Activated naive CD8-positive, alpha-beta T cell treated with anti-CD3 and anti-CD28 coated beads, Interleukin-2, amount 10 ng/mL, durations not matched to agents 7 days and 5 days (primary cell): ENCODE data around the gene RRAD. TPM values are rescaled to one million over a fixed set of nuclear protein-coding genes. Genes with fewer than 3 reads are reported as not detected.
A peak's percentile ranks its signal among the peaks of the same experiment; 100 is the strongest.
"Not testable (repeated sequence)": the region's sequence is repeated elsewhere in the genome, so short reads cannot be mapped to it uniquely, and the experiment has no call there.

ENCODE experiments used
- ATAC-seq: fragments of 150-1000 bp; cut with Tn5 transposase; one replicate; pipeline ENCODE4 v1.10.0; 2021; ENCODE audit warnings: low read depth, moderate library complexity
- POLR2A ChIA-PET: fragments of 350-600 bp; sonication (Branson Sonifier 250); formaldehyde crosslinking; loops from one replicate; lab custom pipeline; 2021; ENCODE audit warnings: antibody characterized with exemption; lab: Charles Lee
- DNase-seq: peaks from one replicate; pipeline ENCODE4 v3.0.0; 2021
- H3K27ac Mint-ChIP-seq: one replicate; pipeline ENCODE4 v1.8.0; 2022; ENCODE audit warnings: mild to moderate bottlenecking, mixed read lengths
- H3K27me3 Mint-ChIP-seq: one replicate; pipeline ENCODE4 v1.8.0; 2022; ENCODE audit warnings: mild to moderate bottlenecking, moderate library complexity, mixed read lengths
- H3K36me3 Mint-ChIP-seq: one replicate; pipeline ENCODE4 v1.8.0; 2021; ENCODE audit warnings: mild to moderate bottlenecking, mixed read lengths
- H3K4me1 Mint-ChIP-seq: one replicate; pipeline ENCODE4 v1.8.0; 2021; ENCODE audit warnings: mixed read lengths
- H3K4me3 Mint-ChIP-seq: one replicate; pipeline ENCODE4 v1.8.0; 2022; ENCODE audit warnings: mild to moderate bottlenecking, moderate library complexity, mixed read lengths
- H3K9me3 Mint-ChIP-seq: one replicate; pipeline ENCODE4 v1.8.0; 2021; ENCODE audit warnings: mixed read lengths
- total RNA-seq, 2 experiments: library from RNA; stranded (reverse); gene quantifications; one replicate each; pipeline ENCODE4 v1.2.3, GENCODE V29; 2021

RRAD gene
- total RNA-seq, 2 experiments from 2014 or later, result 0.60 to 0.61 TPM

DNA sequence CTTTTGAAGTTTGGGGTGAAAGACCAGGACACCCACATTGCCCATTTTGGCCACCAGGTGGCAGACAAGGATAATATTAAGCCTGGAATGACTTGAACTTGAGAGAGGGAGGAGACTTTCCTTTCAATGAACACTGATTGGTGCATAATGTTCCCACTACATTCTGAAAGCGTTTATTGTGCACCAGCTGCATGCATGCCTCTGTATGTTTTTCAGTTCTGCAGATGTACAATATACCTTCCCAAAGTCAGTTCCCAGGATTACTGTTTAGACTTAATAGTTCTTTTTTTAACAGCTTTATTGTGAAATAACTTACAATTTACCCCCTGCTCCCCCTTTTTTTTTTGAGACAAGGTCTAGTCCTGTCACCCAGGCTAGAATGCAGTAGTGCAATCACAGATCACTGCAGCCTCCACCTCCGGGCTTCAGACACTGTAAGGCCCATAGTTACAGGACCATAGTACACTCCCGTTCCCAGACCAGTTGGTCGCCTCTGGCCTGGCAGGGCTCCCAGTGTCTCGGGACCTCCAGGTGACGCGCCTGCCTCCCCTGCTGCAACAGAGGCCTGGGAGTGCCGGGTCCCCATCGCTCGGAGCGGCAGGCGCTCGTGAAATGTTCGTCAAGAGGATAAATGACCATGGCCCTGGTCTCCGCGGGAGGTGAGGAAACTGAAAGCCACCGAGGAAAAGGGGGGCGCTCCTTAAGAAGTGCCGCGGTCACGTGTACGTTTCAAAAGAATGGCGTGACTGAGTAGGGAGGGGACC lies 22.1 kb upstream of the RRAD start:
- ATAC-seq, result peak; percentile 82

DNA sequence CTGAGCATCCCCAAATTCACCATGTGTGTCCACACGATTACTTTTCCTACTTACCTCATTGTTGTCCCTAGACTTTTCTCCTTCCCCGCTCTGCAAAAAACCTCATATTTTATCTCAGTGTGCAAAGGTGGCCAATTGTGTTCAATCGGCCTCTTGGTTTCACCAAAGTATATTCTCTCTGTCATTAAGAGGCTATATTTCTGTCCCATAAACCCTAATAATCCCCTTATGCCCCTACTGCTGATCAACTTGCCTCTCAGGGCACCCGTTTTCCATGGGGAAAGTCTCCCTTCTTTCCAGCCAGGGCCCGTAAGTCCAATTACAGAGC lies 21.6 kb upstream of the RRAD start:
- POLR2A ChIA-PET, result interaction anchor here (1.4 kb wide), 1 partner anchor 14 kb away, joined by 3 read pairs; no protein-coding TSS in a partner anchor
- Mint-ChIP-seq H3K4me1 (peaks cover 9% of the 10 kb centered on the region), H3K27ac (no peak overlapping the region), H3K27me3 (peaks cover 36% of the 10 kb centered on the region), H3K36me3 (peaks cover 5% of the 10 kb centered on the region), H3K4me3 (no peak overlapping the region), H3K9me3 (peaks cover 3% of the 10 kb centered on the region)
- ATAC-seq, result no peak
- DNase-seq, result no peak

More for the DNA sequence above, 22.1 kb upstream of the RRAD start:
- H3K36me3 Mint-ChIP-seq, result peaks cover 4% of the 10 kb centered on the region
- H3K4me3 Mint-ChIP-seq, result peak overlapping the region; percentile 92
- H3K9me3 Mint-ChIP-seq, result peaks cover 3% of the 10 kb centered on the region
- H3K27me3 Mint-ChIP-seq, result peaks cover 40% of the 10 kb centered on the region
- peaks cover 9% of the 10 kb centered on the region for H3K4me1 Mint-ChIP-seq
- DNase-seq, result peak; percentile 81
- H3K27ac Mint-ChIP-seq, result no peak overlapping the region
- POLR2A ChIA-PET, result interaction anchor here (1.4 kb wide), 1 partner anchor 14 kb away, joined by 3 read pairs; no protein-coding TSS in a partner anchor

DNA sequence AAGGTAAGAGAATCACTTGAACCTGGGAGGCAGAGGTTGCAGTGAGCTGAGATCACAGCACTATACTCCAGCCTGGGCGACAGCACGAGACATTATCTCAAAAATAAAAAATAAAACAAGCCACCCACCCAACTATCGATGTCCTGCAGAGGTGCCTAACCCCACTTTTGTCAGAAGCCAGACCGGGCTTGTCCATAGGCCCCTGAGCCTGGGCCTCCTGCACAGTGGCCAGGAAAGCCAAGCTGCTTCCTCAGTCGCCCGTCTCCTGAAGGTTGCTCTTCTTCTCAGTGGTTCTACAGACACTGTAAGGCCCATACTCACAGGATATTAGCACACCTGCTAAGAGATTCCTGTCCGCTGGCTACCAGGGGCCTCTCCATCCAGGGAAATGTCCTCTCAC lies 21.2 kb upstream of the RRAD start:
- Mint-ChIP-seq H3K27me3 (peaks cover 32% of the 10 kb centered on the region), H3K4me1 (peaks cover 9% of the 10 kb centered on the region), H3K9me3 (peaks cover 3% of the 10 kb centered on the region), H3K36me3 (peaks cover 6% of the 10 kb centered on the region), H3K27ac (no peak overlapping the region), H3K4me3 (no peak overlapping the region)
- DNase-seq, result no peak
- POLR2A ChIA-PET, result interaction anchor here (1.4 kb wide), 1 partner anchor 13 kb away, joined by 3 read pairs; no protein-coding TSS in a partner anchor
- no peak for ATAC-seq

DNA sequence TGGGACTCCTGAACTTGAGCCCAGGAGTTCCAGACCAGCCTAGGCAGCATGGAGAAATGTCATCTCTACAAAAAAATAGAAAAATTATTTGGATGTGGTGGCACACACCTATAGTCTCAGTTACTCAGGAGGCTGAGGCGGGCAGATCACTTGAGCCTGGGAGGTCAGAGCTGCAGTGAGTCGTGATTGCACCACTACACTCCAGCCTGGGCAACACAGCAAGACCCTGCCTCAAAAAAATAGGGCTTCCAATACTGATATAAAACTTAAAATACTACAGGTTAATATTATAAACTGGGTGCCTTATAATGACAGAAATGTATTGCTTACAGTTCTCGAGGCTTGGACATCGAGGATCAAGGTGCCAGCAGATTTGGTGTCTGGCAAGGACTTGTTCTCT lies 20.6 kb upstream of the RRAD start:
- POLR2A ChIA-PET, result no interaction called here
- peaks cover 26% of the 10 kb centered on the region for H3K27me3 Mint-ChIP-seq
- peaks cover 9% of the 10 kb centered on the region for H3K4me1 Mint-ChIP-seq
- no peak for ATAC-seq
- H3K27ac Mint-ChIP-seq, result no peak overlapping the region
- H3K36me3 Mint-ChIP-seq, result peaks cover 6% of the 10 kb centered on the region
- H3K4me3 Mint-ChIP-seq, result no peak overlapping the region
- no peak for DNase-seq
- H3K9me3 Mint-ChIP-seq, result no peaks in the 10 kb centered on the region

DNA sequence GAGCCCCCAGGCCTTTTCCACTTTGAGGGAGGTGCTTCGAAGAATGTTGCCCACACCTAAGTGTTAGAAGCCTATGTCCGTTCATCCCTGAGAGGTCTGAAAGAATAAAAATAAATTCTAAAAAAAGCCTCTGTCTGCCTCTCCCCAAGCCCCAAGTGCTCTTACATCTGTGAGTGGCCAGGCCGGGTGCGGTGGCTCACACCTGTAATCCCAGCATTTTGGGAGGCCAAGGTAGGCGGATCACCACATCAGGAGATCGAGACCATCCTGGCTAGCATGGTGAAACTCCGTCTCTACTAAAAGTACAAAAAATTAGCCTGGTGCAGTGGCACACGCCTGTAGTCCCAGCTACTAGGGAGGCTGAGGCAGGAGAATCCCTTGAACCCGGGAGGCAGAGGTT lies 19.6 kb upstream of the RRAD start:
- H3K36me3 Mint-ChIP-seq, H3K4me3 Mint-ChIP-seq, H3K27ac Mint-ChIP-seq, DNase-seq, POLR2A ChIA-PET, H3K4me1 Mint-ChIP-seq, ATAC-seq, H3K9me3 Mint-ChIP-seq: not testable (repeated sequence)
- peaks cover 20% of the 10 kb centered on the region for H3K27me3 Mint-ChIP-seq

DNA sequence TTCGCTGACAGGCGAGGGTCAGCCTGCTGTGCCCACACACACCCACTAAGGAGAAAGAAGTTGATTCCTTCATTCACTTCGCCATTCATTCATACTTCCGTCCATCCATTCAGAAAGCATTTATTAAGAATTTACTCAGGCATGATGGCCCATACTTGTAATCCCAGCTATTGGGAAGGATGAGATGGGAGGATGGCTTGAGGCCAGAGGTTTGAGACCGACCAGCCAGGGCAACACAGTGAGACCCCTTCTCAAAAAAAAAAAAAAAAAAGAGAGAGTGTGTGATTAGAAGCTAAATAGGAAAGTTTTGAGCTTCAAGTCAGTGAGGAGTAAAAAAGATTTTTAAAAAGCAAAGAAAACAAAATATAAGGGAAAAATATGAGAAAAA lies 18.7 kb upstream of the RRAD start:
- peaks cover 7% of the 10 kb centered on the region for H3K36me3 Mint-ChIP-seq
- H3K4me3 Mint-ChIP-seq, result no peak overlapping the region
- H3K27me3 Mint-ChIP-seq, result peaks cover 11% of the 10 kb centered on the region
- no peaks in the 10 kb centered on the region for H3K9me3 Mint-ChIP-seq
- POLR2A ChIA-PET, result interaction anchor here (0.6 to 0.7 kb wide), 2 partner anchors 46 to 570 kb away, joined by 3 read pairs; no protein-coding TSS in a partner anchor
- H3K4me1 Mint-ChIP-seq, result peaks cover 9% of the 10 kb centered on the region
- ATAC-seq (no peak), DNase-seq (no peak)
- no peak overlapping the region for H3K27ac Mint-ChIP-seq

DNA sequence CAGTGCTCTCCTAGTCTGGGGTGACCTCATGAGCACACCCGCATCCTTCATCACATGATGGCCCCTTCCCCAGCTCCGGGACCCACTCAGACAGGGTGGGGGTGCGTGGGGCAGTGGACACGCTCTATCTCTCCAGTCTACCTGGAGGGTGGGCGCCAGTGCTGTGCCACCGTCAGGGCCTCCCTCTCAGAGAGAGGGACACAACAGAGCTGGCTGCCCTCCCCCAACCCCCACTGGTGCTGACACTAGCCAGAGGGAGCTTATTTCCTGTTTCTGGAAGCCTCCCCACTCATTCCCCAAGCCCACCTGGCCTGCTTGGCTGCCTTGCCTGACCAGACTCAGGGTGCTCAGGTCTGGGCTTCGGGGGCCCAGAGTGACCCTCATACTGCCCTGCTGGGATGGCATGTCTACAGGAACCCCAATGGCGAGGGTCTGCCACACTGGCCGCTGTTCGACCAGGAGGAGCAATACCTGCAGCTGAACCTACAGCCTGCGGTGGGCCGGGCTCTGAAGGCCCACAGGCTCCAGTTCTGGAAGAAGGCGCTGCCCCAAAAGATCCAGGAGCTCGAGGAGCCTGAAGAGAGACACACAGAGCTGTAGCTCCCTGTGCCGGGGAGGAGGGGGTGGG lies 18.2 kb upstream of the RRAD start:
- Mint-ChIP-seq H3K9me3 (no peaks in the 10 kb centered on the region), H3K27me3 (peaks cover 6% of the 10 kb centered on the region), H3K4me1 (peaks cover 8% of the 10 kb centered on the region), H3K4me3 (no peak overlapping the region), H3K36me3 (peaks cover 7% of the 10 kb centered on the region), H3K27ac (no peak overlapping the region)
- no peak for ATAC-seq
- POLR2A ChIA-PET, result interaction anchor here (0.6 to 0.9 kb wide), 2 partner anchors 9 to 570 kb away, joined by 3 read pairs; partner anchors contain the start of gene CIAO2B
- no peak for DNase-seq

DNA sequence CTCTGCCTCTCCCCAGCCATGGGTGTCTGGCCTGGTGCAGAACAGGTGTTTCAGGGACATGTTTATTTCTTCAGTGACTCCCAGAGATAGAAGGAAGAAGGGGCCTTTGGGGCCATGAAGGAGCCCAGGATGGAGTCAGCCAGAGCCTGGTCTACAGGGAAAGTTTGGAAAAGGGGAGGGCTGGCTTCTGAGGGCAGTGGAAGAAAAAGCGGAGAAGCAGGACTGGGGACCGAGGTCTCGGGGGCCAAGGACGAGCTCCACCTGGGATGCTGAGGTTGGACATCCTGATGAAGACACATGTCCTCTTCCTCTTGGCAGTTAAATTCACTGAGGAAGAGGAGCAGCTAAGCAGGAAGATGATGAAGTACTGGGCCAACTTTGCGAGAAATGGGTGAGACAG lies 17.6 kb upstream of the RRAD start:
- no peak for ATAC-seq
- Mint-ChIP-seq H3K4me3 (no peak overlapping the region), H3K27ac (no peak overlapping the region), H3K4me1 (peaks cover 3% of the 10 kb centered on the region), H3K9me3 (no peaks in the 10 kb centered on the region), H3K36me3 (peaks cover 7% of the 10 kb centered on the region), H3K27me3 (no peaks in the 10 kb centered on the region)
- no peak for DNase-seq
- POLR2A ChIA-PET, result interaction anchor here (0.6 to 0.9 kb wide), 2 partner anchors 8 to 130 kb away, joined by 3 read pairs; partner anchors contain the start of gene CIAO2B

DNA sequence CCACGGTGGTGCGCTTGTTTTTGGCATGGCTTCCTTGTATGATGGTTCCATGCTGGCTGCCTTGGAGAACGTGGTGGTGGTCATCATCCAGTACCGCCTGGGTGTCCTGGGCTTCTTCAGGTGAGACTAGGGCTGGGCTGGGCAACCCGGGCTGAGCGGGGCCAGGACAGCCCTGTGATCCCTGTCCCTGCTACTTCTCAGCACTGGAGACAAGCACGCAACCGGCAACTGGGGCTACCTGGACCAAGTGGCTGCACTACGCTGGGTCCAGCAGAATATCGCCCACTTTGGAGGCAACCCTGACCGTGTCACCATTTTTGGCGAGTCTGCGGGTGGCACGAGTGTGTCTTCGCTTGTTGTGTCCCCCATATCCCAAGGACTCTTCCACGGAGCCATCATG lies 14.9 kb upstream of the RRAD start:
- peaks cover 14% of the 10 kb centered on the region for H3K4me1 Mint-ChIP-seq
- POLR2A ChIA-PET, result no interaction called here
- DNase-seq (no peak), ATAC-seq (no peak)
- no peaks in the 10 kb centered on the region for H3K27me3 Mint-ChIP-seq
- no peak overlapping the region for H3K27ac Mint-ChIP-seq
- H3K4me3 Mint-ChIP-seq, result no peak overlapping the region
- peaks cover 7% of the 10 kb centered on the region for H3K36me3 Mint-ChIP-seq
- no peaks in the 10 kb centered on the region for H3K9me3 Mint-ChIP-seq

DNA sequence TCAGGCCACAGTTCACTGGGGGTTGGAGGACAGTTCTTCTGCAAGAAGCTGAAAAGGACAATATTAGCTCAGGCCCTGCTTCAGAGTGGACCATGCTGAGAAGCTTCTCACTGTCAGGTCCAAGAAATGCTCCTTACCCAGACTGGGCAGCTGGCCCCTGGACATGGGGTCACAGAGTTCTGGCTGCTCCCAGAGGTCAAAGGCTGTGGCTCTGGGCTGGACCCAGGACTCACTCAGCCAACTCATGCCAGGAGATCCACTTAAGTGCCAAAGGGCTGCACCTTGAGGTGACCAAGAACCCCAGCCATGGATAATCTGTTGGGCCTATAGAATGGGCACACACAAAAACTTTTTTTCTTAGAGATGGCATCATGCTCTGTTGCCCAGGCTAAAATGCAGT lies 14.0 kb upstream of the RRAD start:
- no peak for ATAC-seq
- H3K9me3 Mint-ChIP-seq, result no peaks in the 10 kb centered on the region
- H3K27ac Mint-ChIP-seq, result no peak overlapping the region

DNA sequence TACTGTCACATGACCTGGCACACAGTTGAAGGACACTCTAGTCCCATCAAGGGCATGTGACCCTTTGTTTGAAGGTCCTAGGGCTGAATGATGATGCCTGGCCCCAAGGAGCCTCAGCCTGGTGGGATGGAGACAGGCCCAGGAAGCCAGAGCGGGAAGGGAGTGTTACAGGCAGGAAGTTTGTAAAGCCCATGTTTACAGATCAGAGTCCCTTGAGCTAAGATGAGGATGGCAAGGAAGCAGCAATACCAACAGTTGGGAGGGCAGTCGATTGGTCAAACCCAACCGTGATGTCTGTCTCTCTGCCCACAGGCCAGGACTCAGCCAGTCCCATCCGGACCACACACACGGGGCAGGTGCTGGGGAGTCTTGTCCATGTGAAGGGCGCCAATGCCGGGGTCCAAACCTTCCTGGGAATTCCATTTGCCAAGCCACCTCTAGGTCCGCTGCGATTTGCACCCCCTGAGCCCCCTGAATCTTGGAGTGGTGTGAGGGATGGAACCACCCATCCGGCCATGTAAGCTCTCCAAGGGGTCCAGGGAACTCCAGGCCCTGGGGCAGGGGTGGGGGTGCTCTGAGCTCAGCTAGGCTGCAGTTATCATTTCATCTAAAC lies 12.5 kb upstream of the RRAD start:
- POLR2A ChIA-PET, result no interaction called here

More for the DNA sequence above, 14.0 kb upstream of the RRAD start:
- POLR2A ChIA-PET, result no interaction called here
- DNase-seq, result no peak
- no peak overlapping the region for H3K4me3 Mint-ChIP-seq
- H3K4me1 Mint-ChIP-seq, result peaks cover 17% of the 10 kb centered on the region
- no peaks in the 10 kb centered on the region for H3K27me3 Mint-ChIP-seq
- peaks cover 8% of the 10 kb centered on the region for H3K36me3 Mint-ChIP-seq

DNA sequence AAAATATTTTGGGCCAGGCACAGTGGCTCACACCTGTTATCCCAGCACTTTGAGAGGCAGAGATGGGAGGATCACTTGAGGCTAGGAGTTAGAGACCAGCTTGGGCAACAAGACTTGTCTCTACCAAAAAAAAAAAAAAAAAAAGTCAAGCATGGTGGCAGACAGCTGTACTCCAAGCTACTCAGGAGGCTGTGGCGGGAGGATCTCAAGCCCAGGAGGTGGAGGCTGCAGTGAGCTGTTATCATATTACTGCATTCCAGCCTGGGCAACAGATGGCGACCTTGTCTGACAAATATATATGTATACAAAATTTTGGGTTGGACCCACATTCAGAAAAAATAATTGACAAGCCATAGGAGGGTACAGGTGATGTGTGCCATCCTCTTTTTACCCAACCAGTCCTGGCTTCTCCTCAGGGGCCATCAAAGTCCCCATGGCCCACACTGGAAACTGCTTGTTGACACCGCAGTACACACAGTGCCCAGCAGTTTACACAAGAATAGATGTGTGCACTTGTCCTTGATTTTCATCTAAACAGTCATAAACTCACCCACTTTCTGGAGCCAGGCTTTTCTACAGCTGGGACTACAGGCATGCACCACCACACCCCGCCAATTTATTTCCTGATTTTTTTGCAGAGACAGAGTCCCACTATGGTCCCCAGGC lies 11.7 kb upstream of the RRAD start:
- no peaks in the 10 kb centered on the region for H3K27me3 Mint-ChIP-seq
- POLR2A ChIA-PET, result interaction anchor here (0.6 to 1.0 kb wide), 3 partner anchors 19 to 204 kb away, joined by 3 to 5 read pairs (median 4); partner anchors contain the start of gene CDH16
- peaks cover 33% of the 10 kb centered on the region for H3K4me1 Mint-ChIP-seq
- peak overlapping the region; percentile 56 for H3K27ac Mint-ChIP-seq
- H3K9me3 Mint-ChIP-seq, result no peaks in the 10 kb centered on the region
- DNase-seq, result no peak
- peaks cover 17% of the 10 kb centered on the region for H3K36me3 Mint-ChIP-seq
- H3K4me3 Mint-ChIP-seq, result no peak overlapping the region
- ATAC-seq, result no peak

More for the DNA sequence above, 12.5 kb upstream of the RRAD start:
- Mint-ChIP-seq H3K36me3 (peaks cover 15% of the 10 kb centered on the region), H3K4me3 (no peak overlapping the region), H3K9me3 (no peaks in the 10 kb centered on the region), H3K27ac (no peak overlapping the region), H3K4me1 (peaks cover 27% of the 10 kb centered on the region), H3K27me3 (no peaks in the 10 kb centered on the region)
- DNase-seq, result no peak
- ATAC-seq, result no peak

DNA sequence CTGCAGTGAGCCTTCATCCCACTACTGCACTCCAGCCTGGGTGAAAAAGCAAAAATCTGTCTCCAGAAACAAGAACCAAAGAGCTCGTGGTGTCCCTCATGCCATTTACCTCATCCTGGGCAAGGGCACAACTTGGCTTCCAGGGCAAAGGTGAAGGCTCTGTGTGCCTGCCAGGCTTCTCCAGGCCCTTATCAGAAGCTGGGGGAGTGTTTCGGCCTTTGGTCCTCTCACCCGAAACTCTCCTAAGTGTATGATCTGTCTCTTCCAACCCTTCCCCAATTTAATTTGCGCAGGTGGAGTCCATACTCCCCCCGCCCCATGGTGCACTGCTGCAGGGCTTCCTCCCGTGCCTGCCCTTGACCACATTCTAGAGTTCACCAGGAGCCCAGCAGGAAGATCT lies 11.1 kb upstream of the RRAD start:
- no peak for ATAC-seq
- Mint-ChIP-seq H3K9me3 (no peaks in the 10 kb centered on the region), H3K27ac (peak overlapping the region; percentile 56), H3K36me3 (peaks cover 15% of the 10 kb centered on the region), H3K4me3 (peak overlapping the region; percentile 21), H3K4me1 (peaks cover 34% of the 10 kb centered on the region), H3K27me3 (no peaks in the 10 kb centered on the region)
- no peak for DNase-seq
- POLR2A ChIA-PET, result interaction anchor here (0.6 to 1.0 kb wide), 2 partner anchors 18 to 109 kb away, joined by 3 to 5 read pairs; partner anchors contain the start of gene CDH16
